SU-DHL-6 (cell line): ENCODE results near the gene TOM1.

Source experiments
- H2AFZ ChIP-seq: fragments of 200-600 bp; sonication (generic); 2 replicates; pipeline ENCODE4 v1.6.1; 2014; ENCODE audit warnings: low read depth, mild to moderate bottlenecking, moderate library complexity, mixed read lengths, antibody characterized with exemption, low read length; ENCODE audit not compliant: severe bottlenecking
- H3F3A ChIP-seq: fragments of 200-600 bp; shearing (Covaris generic); 2 replicates; pipeline ENCODE4 v1.6.0; 2016; ENCODE audit warnings: antibody characterized with exemption, mild to moderate bottlenecking; ENCODE audit not compliant: insufficient read depth
- H3K27ac ChIP-seq: fragments of 200-600 bp; sonication (generic); 2 replicates; pipeline ENCODE4 v1.5.1; 2016; ENCODE audit warnings: low read depth, mild to moderate bottlenecking, low read length, moderate library complexity, mixed read lengths
- H3K27me3 ChIP-seq: fragments of 200-600 bp; sonication (generic), shearing (Covaris generic); 2 replicates; pipeline ENCODE4 v1.6.0; 2014; ENCODE audit warnings: mild to moderate bottlenecking, low read length
- H3K36me3 ChIP-seq: fragments of 200-600 bp; sonication (generic); 2 replicates; pipeline ENCODE4 v1.6.1; 2014; ENCODE audit warnings: mild to moderate bottlenecking, low read length, mixed read lengths
- H3K4me2 ChIP-seq: fragments of 300-600, 200-600 bp; shearing (Covaris generic), sonication (generic); 2 replicates; pipeline ENCODE4 v1.6.0; 2014; ENCODE audit warnings: low read length, low read depth, mild to moderate bottlenecking; ENCODE audit not compliant: poor library complexity, severe bottlenecking
- H3K4me3 ChIP-seq: fragments of 200-600 bp; sonication (generic); 2 replicates; pipeline ENCODE4 v1.5.1; 2014; ENCODE audit warnings: antibody characterized with exemption, low read length, mild to moderate bottlenecking, mixed read lengths; ENCODE audit not compliant: insufficient read depth, poor library complexity, severe bottlenecking
- H3K79me2 ChIP-seq: fragments of 200-600 bp; sonication (generic); 2 replicates; pipeline ENCODE4 v1.6.1; 2014; ENCODE audit warnings: mild to moderate bottlenecking, low read length, moderate library complexity; ENCODE audit not compliant: insufficient read depth
- H3K9ac ChIP-seq: fragments of 200-600 bp; sonication (generic); 2 replicates; pipeline ENCODE4 v1.7.0; 2014; ENCODE audit warnings: mild to moderate bottlenecking, low read length
- H3K9me2 ChIP-seq: fragments of 200-600 bp; sonication (generic); replicated peaks from 2 replicates; pipeline ENCODE4 v1.6.1; 2014; ENCODE audit warnings: low read length; ENCODE audit not compliant: insufficient read depth
- H3K9me3 ChIP-seq: fragments of 200-600 bp; sonication (generic); 2 replicates; pipeline ENCODE4 v1.6.1; 2014; ENCODE audit warnings: low read length, mixed read lengths; ENCODE audit not compliant: insufficient read depth
- H4K20me1 ChIP-seq: fragments of 200-600 bp; sonication (generic); 2 replicates; pipeline ENCODE4 v1.6.1; 2014; ENCODE audit warnings: low read depth, mild to moderate bottlenecking, antibody characterized with exemption, low read length, moderate library complexity, mixed read lengths
- EZH2phosphoT487 ChIP-seq: fragments of 200-600 bp; sonication (generic), shearing (Covaris generic); conservative IDR thresholded peaks from 2 replicates; pipeline ENCODE4 v1.6.1; 2018; ENCODE audit warnings: mild to moderate bottlenecking, antibody characterized with exemption, low read length, moderate library complexity, mixed read lengths
- TF ChIP-seq, protein P1 (sequence below): fragments of 200-600 bp; sonication (generic); IDR thresholded peaks from one replicate; pipeline ENCODE4 v1.5.1; 2017; ENCODE audit warnings: antibody characterized with exemption, mild to moderate bottlenecking, low read length, moderate library complexity; ENCODE audit not compliant: insufficient read depth, poor library complexity, severe bottlenecking

TOM1 gene

DNA sequence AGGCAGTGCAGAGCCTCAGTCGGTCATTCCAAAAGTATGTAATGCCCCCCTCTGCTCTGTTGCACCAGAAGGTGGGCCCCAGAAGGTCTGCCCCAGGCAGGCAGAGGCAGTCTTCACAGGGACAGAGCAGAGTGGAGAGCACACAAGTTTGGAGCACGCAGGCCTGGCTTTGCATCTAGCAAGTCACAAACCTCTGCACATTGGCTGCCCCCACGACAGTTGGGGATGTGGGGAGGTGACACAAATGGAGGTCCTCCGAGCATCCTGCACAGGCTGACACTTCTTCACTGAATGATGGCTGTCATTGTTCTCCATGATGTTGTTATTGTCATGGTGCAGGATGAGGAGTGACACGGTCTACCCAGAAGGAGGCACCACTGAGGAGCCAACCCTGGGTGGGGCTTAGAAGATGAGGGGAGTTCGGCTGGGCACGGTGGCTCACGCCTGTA, 11.9 kb downstream of the TOM1 start:
- Histone ChIP-seq H3K9me3 (no peaks in the 10 kb centered on the region), H3K4me3 (no peak overlapping the region), H3K36me3 (no peaks in the 10 kb centered on the region), H3K27me3 (no peaks in the 10 kb centered on the region), H4K20me1 (no peaks in the 10 kb centered on the region), H3K9ac (no peak overlapping the region), H2AFZ (no peak overlapping the region), H3K4me2 (no peak overlapping the region), H3F3A (no peaks in the 10 kb centered on the region), H3K27ac (no peak overlapping the region), H3K79me2 (no peaks in the 10 kb centered on the region), H3K9me2 (no peaks in the 10 kb centered on the region)
- TF ChIP-seq, protein P1, sequence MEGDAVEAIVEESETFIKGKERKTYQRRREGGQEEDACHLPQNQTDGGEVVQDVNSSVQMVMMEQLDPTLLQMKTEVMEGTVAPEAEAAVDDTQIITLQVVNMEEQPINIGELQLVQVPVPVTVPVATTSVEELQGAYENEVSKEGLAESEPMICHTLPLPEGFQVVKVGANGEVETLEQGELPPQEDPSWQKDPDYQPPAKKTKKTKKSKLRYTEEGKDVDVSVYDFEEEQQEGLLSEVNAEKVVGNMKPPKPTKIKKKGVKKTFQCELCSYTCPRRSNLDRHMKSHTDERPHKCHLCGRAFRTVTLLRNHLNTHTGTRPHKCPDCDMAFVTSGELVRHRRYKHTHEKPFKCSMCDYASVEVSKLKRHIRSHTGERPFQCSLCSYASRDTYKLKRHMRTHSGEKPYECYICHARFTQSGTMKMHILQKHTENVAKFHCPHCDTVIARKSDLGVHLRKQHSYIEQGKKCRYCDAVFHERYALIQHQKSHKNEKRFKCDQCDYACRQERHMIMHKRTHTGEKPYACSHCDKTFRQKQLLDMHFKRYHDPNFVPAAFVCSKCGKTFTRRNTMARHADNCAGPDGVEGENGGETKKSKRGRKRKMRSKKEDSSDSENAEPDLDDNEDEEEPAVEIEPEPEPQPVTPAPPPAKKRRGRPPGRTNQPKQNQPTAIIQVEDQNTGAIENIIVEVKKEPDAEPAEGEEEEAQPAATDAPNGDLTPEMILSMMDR, result no peak
- TF ChIP-seq EZH2phosphoT487, result no peak

DNA sequence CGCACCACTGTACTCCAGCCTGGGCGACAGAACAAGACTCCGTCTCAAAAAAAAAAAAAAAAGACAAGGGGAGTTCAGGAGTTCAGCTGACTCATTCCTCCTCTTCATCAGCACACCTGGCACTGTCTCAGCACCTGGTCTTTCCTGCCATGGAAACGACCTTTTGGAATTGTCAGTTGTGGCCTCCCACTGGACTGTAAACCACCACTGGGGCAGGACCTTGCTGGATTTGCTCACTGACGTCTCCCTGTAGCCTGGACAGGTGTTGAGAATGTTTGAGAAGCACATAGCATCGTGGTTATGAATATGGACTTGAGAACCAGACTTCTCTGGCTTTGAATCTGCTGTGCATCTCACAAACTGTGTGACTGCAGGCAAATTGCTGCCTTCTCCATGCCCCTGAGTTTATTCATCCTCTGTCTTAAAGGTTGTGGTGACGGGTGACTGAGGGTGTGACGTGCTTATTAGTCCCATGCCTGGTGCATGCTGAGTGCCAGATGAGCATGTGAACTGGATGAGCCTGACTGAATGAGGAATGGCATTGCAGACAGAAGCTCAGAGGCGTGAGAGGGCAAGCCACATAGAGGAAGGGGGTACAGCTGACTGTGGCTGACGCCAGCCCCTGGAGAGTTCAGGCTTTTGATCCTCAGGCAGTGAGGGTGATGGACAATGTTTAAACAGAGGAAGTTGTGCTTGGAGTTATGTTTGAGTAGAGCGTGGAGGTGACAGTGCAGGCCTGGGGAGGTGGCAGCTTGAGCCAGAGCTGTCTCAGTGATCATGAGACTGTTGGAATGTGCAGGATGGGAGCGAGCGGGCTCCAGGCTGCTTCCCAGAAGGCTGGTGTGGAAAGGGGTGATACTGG, 12.7 kb downstream of the TOM1 start:
- Histone ChIP-seq H3K4me2 (no peak overlapping the region), H4K20me1 (no peaks in the 10 kb centered on the region), H2AFZ (no peak overlapping the region), H3K4me3 (no peak overlapping the region), H3K27me3 (no peaks in the 10 kb centered on the region), H3K27ac (no peak overlapping the region), H3K36me3 (no peaks in the 10 kb centered on the region), H3K9me3 (no peaks in the 10 kb centered on the region), H3K9me2 (no peaks in the 10 kb centered on the region), H3K9ac (no peak overlapping the region), H3K79me2 (no peaks in the 10 kb centered on the region), H3F3A (no peaks in the 10 kb centered on the region)
- TF ChIP-seq, protein P1, result no peak
- TF ChIP-seq EZH2phosphoT487, result no peak

DNA sequence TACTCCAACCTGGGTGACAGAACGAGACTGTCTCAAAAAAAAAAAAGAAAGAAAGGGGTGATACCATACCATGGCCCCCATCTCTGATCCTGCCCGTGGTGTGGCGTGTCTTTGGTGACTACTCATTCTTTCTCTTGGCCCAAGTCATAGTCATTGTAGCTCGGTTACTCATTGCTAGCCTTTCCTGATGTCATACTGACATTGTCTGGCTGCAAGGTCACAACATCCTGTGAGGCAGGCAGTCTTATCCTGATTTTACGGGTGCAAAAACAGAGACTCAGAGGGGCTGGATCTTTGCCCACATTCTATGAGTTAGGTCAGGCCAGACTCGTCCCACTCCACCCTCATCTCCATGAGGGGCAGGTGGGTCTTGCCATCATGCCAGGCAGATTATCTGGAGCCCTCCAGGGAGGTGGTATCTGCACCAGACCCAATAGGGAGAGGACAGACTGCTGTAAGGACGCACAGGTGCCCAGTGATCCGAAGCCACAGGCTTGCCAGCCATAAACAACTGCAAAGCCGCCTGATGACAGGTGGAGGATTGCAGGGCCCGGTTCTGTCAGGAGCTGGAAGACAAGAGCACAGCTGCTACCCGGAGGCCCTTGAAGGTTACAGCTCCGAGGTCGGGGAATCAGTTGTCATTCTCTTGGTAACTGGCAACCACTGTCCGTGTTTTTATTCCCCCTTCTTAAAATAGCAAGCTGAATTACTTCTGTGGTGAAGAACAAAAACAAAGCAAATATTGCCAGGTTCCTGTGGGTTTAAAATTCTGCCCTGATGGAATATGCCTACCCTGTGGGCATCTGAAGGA, 13.8 kb downstream of the TOM1 start:
- no peaks in the 10 kb centered on the region for H3F3A ChIP-seq
- no peak overlapping the region for H3K27ac ChIP-seq
- H2AFZ ChIP-seq, result no peak overlapping the region
- no peaks in the 10 kb centered on the region for H3K9me3 ChIP-seq
- no peaks in the 10 kb centered on the region for H3K79me2 ChIP-seq
- H4K20me1 ChIP-seq, result no peaks in the 10 kb centered on the region
- H3K9ac ChIP-seq, result no peak overlapping the region
- TF ChIP-seq, protein P1, result no peak
- TF ChIP-seq EZH2phosphoT487, result no peak
- no peaks in the 10 kb centered on the region for H3K36me3 ChIP-seq
- no peaks in the 10 kb centered on the region for H3K27me3 ChIP-seq
- H3K4me2 ChIP-seq, result no peak overlapping the region
- H3K9me2 ChIP-seq, result no peaks in the 10 kb centered on the region
- H3K4me3 ChIP-seq, result no peak overlapping the region
